KMS-11 (cell line): ENCODE results near the gene DCAF10.
A peak's percentile ranks its signal among the peaks of the same experiment; 100 is the strongest.

Experiments
- H2AFZ ChIP-seq: fragments of 200-600 bp; sonication (generic); 2 replicates; pipeline ENCODE4 v1.6.1; 2016; ENCODE audit warnings: antibody characterized with exemption, mixed run types, low read depth
- H3K27ac ChIP-seq: fragments of 200-600 bp; sonication (generic); 2 replicates; pipeline ENCODE4 v1.6.1; 2016; ENCODE audit warnings: mild to moderate bottlenecking, mixed run types
- H3K27me3 ChIP-seq: fragments of 200-600 bp; sonication (generic); 2 replicates; pipeline ENCODE4 v1.6.1; 2017; ENCODE audit warnings: mild to moderate bottlenecking, low read depth, mixed run types, moderate library complexity; ENCODE audit not compliant: insufficient read depth
- H3K36me3 ChIP-seq: fragments of 200-600 bp; sonication (generic); 2 replicates; pipeline ENCODE4 v1.6.1; 2017; ENCODE audit warnings: mild to moderate bottlenecking, mixed run types; ENCODE audit not compliant: insufficient read depth
- H3K4me1 ChIP-seq: fragments of 200-600 bp; sonication (generic); 2 replicates; pipeline ENCODE4 v1.6.1; 2016; ENCODE audit warnings: mild to moderate bottlenecking, low read depth, mixed run types; ENCODE audit not compliant: poor library complexity, severe bottlenecking
- H3K4me2 ChIP-seq: fragments of 200-600 bp; sonication (generic); 2 replicates; pipeline ENCODE4 v1.7.0; 2016; ENCODE audit warnings: mild to moderate bottlenecking, mixed run types
- H3K4me3 ChIP-seq: fragments of 200-600 bp; sonication (generic); IDR thresholded peaks from 2 replicates; pipeline ENCODE4 v1.6.1; 2017; ENCODE audit warnings: low read depth, low read length, mixed read lengths; ENCODE audit not compliant: insufficient read depth
- H3K79me2 ChIP-seq: fragments of 200-600 bp; sonication (generic); 2 replicates; pipeline ENCODE4 v1.6.1; 2016; ENCODE audit warnings: low read depth, mixed run types; ENCODE audit not compliant: insufficient read depth
- H3K9ac ChIP-seq: fragments of 200-600 bp; sonication (generic); 2 replicates; pipeline ENCODE4 v1.6.1; 2016; ENCODE audit warnings: mild to moderate bottlenecking, mixed run types
- H4K20me1 ChIP-seq: fragments of 200-600 bp; sonication (generic); 2 replicates; pipeline ENCODE4 v1.6.1; 2016; ENCODE audit warnings: mild to moderate bottlenecking, mixed run types; ENCODE audit not compliant: insufficient read depth
- TF ChIP-seq, protein P1 (sequence below): fragments of 200-600 bp; sonication (generic); conservative IDR thresholded peaks from 2 replicates; pipeline ENCODE4 v1.6.1; 2017; ENCODE audit warnings: low read depth, mild to moderate bottlenecking, antibody characterized with exemption, low read length, moderate library complexity, mixed read lengths

The DCAF10 gene

GRCh38 chr9:37892063-37892462 lies 91.5 kb downstream of the DCAF10 start:
- no peaks in the 10 kb centered on the region for H3K4me1 ChIP-seq
- H3K4me3 ChIP-seq = no peak overlapping the region
- TF ChIP-seq, protein P1, sequence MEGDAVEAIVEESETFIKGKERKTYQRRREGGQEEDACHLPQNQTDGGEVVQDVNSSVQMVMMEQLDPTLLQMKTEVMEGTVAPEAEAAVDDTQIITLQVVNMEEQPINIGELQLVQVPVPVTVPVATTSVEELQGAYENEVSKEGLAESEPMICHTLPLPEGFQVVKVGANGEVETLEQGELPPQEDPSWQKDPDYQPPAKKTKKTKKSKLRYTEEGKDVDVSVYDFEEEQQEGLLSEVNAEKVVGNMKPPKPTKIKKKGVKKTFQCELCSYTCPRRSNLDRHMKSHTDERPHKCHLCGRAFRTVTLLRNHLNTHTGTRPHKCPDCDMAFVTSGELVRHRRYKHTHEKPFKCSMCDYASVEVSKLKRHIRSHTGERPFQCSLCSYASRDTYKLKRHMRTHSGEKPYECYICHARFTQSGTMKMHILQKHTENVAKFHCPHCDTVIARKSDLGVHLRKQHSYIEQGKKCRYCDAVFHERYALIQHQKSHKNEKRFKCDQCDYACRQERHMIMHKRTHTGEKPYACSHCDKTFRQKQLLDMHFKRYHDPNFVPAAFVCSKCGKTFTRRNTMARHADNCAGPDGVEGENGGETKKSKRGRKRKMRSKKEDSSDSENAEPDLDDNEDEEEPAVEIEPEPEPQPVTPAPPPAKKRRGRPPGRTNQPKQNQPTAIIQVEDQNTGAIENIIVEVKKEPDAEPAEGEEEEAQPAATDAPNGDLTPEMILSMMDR = no peak
- no peak overlapping the region for H3K27ac ChIP-seq
- no peak overlapping the region for H3K9ac ChIP-seq
- no peak overlapping the region for H2AFZ ChIP-seq
- H3K4me2 ChIP-seq = no peak overlapping the region
- H3K79me2 ChIP-seq = no peaks in the 10 kb centered on the region; the same call in 1 of the 2 replicates
- no peaks in the 10 kb centered on the region for H3K27me3 ChIP-seq
- H4K20me1 ChIP-seq = no peaks in the 10 kb centered on the region
- no peaks in the 10 kb centered on the region for H3K36me3 ChIP-seq

DNA sequence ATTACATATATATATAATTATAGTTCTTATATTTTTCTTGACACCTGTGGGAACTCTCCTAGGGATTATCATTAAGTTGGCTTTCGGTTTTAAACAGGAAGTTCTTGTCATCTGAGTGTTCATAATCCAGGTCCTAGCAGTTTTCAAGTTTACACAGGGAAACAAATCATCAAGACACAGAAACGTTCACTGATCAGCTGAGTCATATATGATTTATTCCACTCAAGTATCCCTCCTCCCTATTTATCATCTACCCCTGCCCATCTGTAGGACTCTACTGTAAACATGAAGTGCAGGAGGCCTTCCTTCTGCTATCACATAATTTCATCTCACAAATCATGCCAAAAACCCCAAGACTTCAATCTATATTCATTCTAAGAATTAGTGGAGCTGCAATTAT lies 97.1 kb downstream of the DCAF10 start:
- Histone ChIP-seq H3K4me2 (no peak overlapping the region), H3K9ac (no peak overlapping the region), H3K36me3 (0 out of 2 replicates have a peak, but pooled peaks cover 6% of the 10 kb centered on the region), H3K4me1 (peaks cover 14% of the 10 kb centered on the region), H3K4me3 (no peak overlapping the region), H3K79me2 (peaks cover 24% of the 10 kb centered on the region), H2AFZ (no peak overlapping the region), H3K27ac (no peak overlapping the region), H3K27me3 (no peaks in the 10 kb centered on the region), H4K20me1 (no peaks in the 10 kb centered on the region)
- TF ChIP-seq, protein P1 = no peak

GRCh38 chr9:37899041-37899440 lies 98.4 kb downstream of the DCAF10 start:
- H3K79me2 ChIP-seq = peaks cover 31% of the 10 kb centered on the region
- H3K4me1 ChIP-seq = peaks cover 14% of the 10 kb centered on the region
- TF ChIP-seq, protein P1 = no peak
- H3K36me3 ChIP-seq = 0 out of 2 replicates have a peak, but pooled peaks cover 6% of the 10 kb centered on the region
- H3K27me3 ChIP-seq = no peaks in the 10 kb centered on the region
- H2AFZ ChIP-seq = no peak overlapping the region
- H3K4me2 ChIP-seq = no peak overlapping the region
- H3K4me3 ChIP-seq = no peak overlapping the region
- no peak overlapping the region for H3K27ac ChIP-seq
- H3K9ac ChIP-seq = no peak overlapping the region
- H4K20me1 ChIP-seq = no peaks in the 10 kb centered on the region

- no peaks in the 10 kb centered on the region for H4K20me1 ChIP-seq
- H3K4me1 ChIP-seq = peaks cover 14% of the 10 kb centered on the region
- H3K4me3 ChIP-seq = no peak overlapping the region
- H3K36me3 ChIP-seq = 0 out of 2 replicates have a peak, but pooled peaks cover 6% of the 10 kb centered on the region
- no peak overlapping the region for H2AFZ ChIP-seq
- TF ChIP-seq, protein P1 = no peak
- H3K4me2 ChIP-seq = peak overlapping the region; percentile 60
- H3K27ac ChIP-seq = no peak overlapping the region
- no peaks in the 10 kb centered on the region for H3K27me3 ChIP-seq
- H3K9ac ChIP-seq = peak overlapping the region; percentile 66; the same call in 1 of the 2 replicates
- H3K79me2 ChIP-seq = peaks cover 31% of the 10 kb centered on the region
These were observed 101.5 kb downstream of the DCAF10 start for GRCh38 chr9:37902131-37902530.
